Endothelial cell of umbilical vein (primary cell): ENCODE data around the gene SLC16A5. TPM values are rescaled to one million over a fixed set of nuclear protein-coding genes. Genes with fewer than 3 reads are reported as not detected.

Source experiments
- BruUV-seq: library from RNA; stranded (reverse); fragments of 400-500 nt; replicated peaks from 2 replicates; lab custom pipeline; 2021; lab: Mats Ljungman, UMichigan
- CTCF ChIA-PET: fragments of 300-600, 350-600 bp; sonication (Branson Sonifier 250); formaldehyde crosslinking; loops from one replicate; lab custom pipeline; 2021; ENCODE audit warnings: antibody characterized with exemption, inconsistent platforms; lab: Charles Lee
- POLR2A ChIA-PET: fragments of 300-600, 350-600 bp; sonication (Branson Sonifier 250); formaldehyde crosslinking; loops from one replicate; lab custom pipeline; 2021; ENCODE audit warnings: antibody characterized with exemption, inconsistent platforms; lab: Charles Lee
- DNase-seq: peaks from one replicate; pipeline ENCODE4 v3.0.0-alpha.2; 2011; ENCODE audit warnings: low read depth, low spot score
- FAIRE-seq: peaks from 2 replicates; lab custom pipeline; 2011; peaks lifted over from hg19 to GRCh38; lab: Jason Lieb, UNC
- H2AFZ ChIP-seq: 2 replicates; pipeline ENCODE4 v1.6.0; 2012; ENCODE audit warnings: low read depth, low read length, control low read depth, inconsistent platforms
- H3K27ac ChIP-seq: 2 replicates; pipeline ENCODE4 v1.5.1; 2011; ENCODE audit warnings: low read depth, mild to moderate bottlenecking, control low read depth, low read length, moderate library complexity; ENCODE audit not compliant: insufficient read depth
- H3K27me3 ChIP-seq, 2 experiments: 2 replicates each; pipeline versions ENCODE4 v1.6.0 to v1.6.1; 2011; ENCODE audit warnings: low read length in 2 of 2, mixed read lengths in 1 of 2; ENCODE audit not compliant: control insufficient read depth in 2 of 2, insufficient read depth in 2 of 2
- H3K36me3 ChIP-seq, 2 experiments: 2 replicates in 1 of 2; 3 replicates in 1 of 2; pipeline ENCODE4 v1.5.1; 2011; ENCODE audit warnings: low read length in 2 of 2, mild to moderate bottlenecking in 1 of 2, moderate library complexity in 1 of 2; ENCODE audit not compliant: control insufficient read depth in 2 of 2, insufficient read depth in 2 of 2; ENCODE audit errors: extremely low read depth in 1 of 2
- H3K4me1 ChIP-seq: 3 replicates; pipeline ENCODE4 v1.5.1; 2011; ENCODE audit warnings: mild to moderate bottlenecking, low read length; ENCODE audit not compliant: control insufficient read depth, insufficient read depth; ENCODE audit errors: extremely low read depth
- H3K4me2 ChIP-seq: 2 replicates; pipeline ENCODE4 v1.6.1; 2011; ENCODE audit warnings: low read length, control low read depth, mixed read lengths; ENCODE audit not compliant: insufficient read depth
- H3K4me3 ChIP-seq, 3 experiments: fragments of 200-600 bp in 1 of 3; sonication (generic), shearing (Covaris generic) in 1 of 3; replicated peaks in 1 of 3; 2 replicates each; pipeline ENCODE4 v1.5.1; 2011 to 2016; ENCODE audit warnings: control low read depth in 3 of 3, low read length in 3 of 3, mild to moderate bottlenecking in 2 of 3, inconsistent platforms in 1 of 3, low read depth in 1 of 3, moderate library complexity in 1 of 3; ENCODE audit not compliant: insufficient read depth in 1 of 3
- H3K79me2 ChIP-seq: 2 replicates; pipeline ENCODE4 v1.6.0; 2012; ENCODE audit warnings: low read length, inconsistent platforms; ENCODE audit not compliant: control insufficient read depth, insufficient read depth
- H3K9ac ChIP-seq: replicated peaks from 2 replicates; pipeline ENCODE3; 2011; ENCODE audit warnings: low read length, control low read depth; ENCODE audit not compliant: insufficient read depth; ENCODE audit errors: extremely low read depth
- H3K9me1 ChIP-seq: replicated peaks from 3 replicates; pipeline ENCODE4 v1.6.0; 2011; ENCODE audit warnings: mild to moderate bottlenecking, low read length; ENCODE audit not compliant: control insufficient read depth, insufficient read depth; ENCODE audit errors: extremely low read depth
- H3K9me3 ChIP-seq: replicated peaks from 2 replicates; pipeline ENCODE4 v1.5.1; 2012; ENCODE audit warnings: low read length, inconsistent platforms; ENCODE audit not compliant: control insufficient read depth, insufficient read depth
- H4K20me1 ChIP-seq: replicated peaks from 2 replicates; pipeline ENCODE3; 2011; ENCODE audit warnings: mild to moderate bottlenecking, low read length; ENCODE audit not compliant: control insufficient read depth, insufficient read depth; ENCODE audit errors: extremely low read depth
- CTCF ChIP-seq, 2 donors: IDR thresholded peaks; 1 replicate in 1 of 2; 2 replicates in 1 of 2; pipeline ENCODE4 v1.5.1; 2011; ENCODE audit warnings: low read length in 2 of 2, mild to moderate bottlenecking in 2 of 2, moderate library complexity in 2 of 2, control low read depth in 1 of 2, inconsistent platforms in 1 of 2, low read depth in 1 of 2; ENCODE audit not compliant: insufficient read depth in 1 of 2; ENCODE audit errors: extremely low read depth in 1 of 2
- EZH2 ChIP-seq: IDR thresholded peaks from 2 replicates; pipeline ENCODE4 v1.6.1; 2012; ENCODE audit warnings: borderline replicate concordance, low read depth, mild to moderate bottlenecking, moderate library complexity, low read length, inconsistent platforms; ENCODE audit not compliant: severe bottlenecking
- FOS ChIP-seq: IDR thresholded peaks from 2 replicates; pipeline ENCODE4 v1.6.1; 2011; ENCODE audit warnings: mild to moderate bottlenecking, low read length, moderate library complexity, borderline replicate concordance; ENCODE audit not compliant: insufficient read depth
- GATA2 ChIP-seq: IDR thresholded peaks from 2 replicates; pipeline ENCODE4 v1.7.0; 2011; ENCODE audit warnings: low read depth, mild to moderate bottlenecking, moderate library complexity, mixed read lengths, low read length; ENCODE audit not compliant: insufficient read length, insufficient read depth
- MAX ChIP-seq: IDR thresholded peaks from 2 replicates; pipeline ENCODE4 v1.6.1; 2011; ENCODE audit not compliant: insufficient read depth, insufficient read length
- MYC ChIP-seq: IDR thresholded peaks from one replicate; pipeline ENCODE4 v1.6.1; 2011; ENCODE audit warnings: mild to moderate bottlenecking, low read depth, low read length
- POLR2A ChIP-seq: IDR thresholded peaks from 2 replicates; pipeline ENCODE4 v1.6.1; 2012; ENCODE audit warnings: low read depth, mild to moderate bottlenecking, control low read depth, low read length
- POLR2AphosphoS5 ChIP-seq: IDR thresholded peaks from 2 replicates; pipeline ENCODE4 v1.6.1; 2012; ENCODE audit warnings: low read depth, mild to moderate bottlenecking, control low read depth, low read length, moderate library complexity; ENCODE audit not compliant: insufficient read depth
- dilution Hi-C: fragments of 300-500 bp; cut with MboI; formaldehyde crosslinking; loops from one replicate; pipeline ENCODE4 v1.15.0; 2019; ENCODE audit warnings: low sequenced_read_pairs; ENCODE audit not compliant: extremely low pct_ligation_motif_present
- intact Hi-C: fragments of 100-400 bp; cut with micrococcal nuclease; formaldehyde crosslinking; loops from one replicate; pipeline ENCODE4 v1.10.0; 2022
- polyA plus RNA-seq, 4 experiments: library from polyadenylated mRNA; depleted of rRNA in 3 of 4; stranded (reverse) in 3 of 4; unstranded in 1 of 4; fragments of >200 nt; gene quantifications; 2 replicates each; pipeline versions ENCODE4 v1.2.1 to v1.2.3, GENCODE V29; 2011 to 2012; ENCODE audit warnings: missing spikeins in 1 of 4
- total RNA-seq: library from RNA; stranded (reverse); gene quantifications from 2 replicates; pipeline ENCODE4 v1.2.3, GENCODE V29; 2021

Gene SLC16A5
- total and polyA plus RNA-seq, 2 donors (not counting 3 experiments of a cell fraction or from before 2014, with no cell fraction given) = 16.4 to 23.3 TPM

- no peak overlapping the region for H3K27ac ChIP-seq
- no peaks in the 10 kb centered on the region for H3K9me3 ChIP-seq
- H3K4me3 ChIP-seq = no peak overlapping the region
- H3K79me2 ChIP-seq = no peaks in the 10 kb centered on the region
- TF ChIP-seq MYC = no peak
- no peak for TF ChIP-seq GATA2
- TF ChIP-seq POLR2AphosphoS5 = no peak
- TF ChIP-seq EZH2 = no peak
- no peak for TF ChIP-seq CTCF (IDR thresholded peaks at IDR 0.05; ENCODE audit: extremely low read depth in 1 of 2, insufficient read depth in 1 of 2, low read depth in 1 of 2, low read length in 2 of 2)
- no peak for TF ChIP-seq FOS
- TF ChIP-seq MAX = no peak
- no peak for TF ChIP-seq POLR2A
- POLR2A ChIA-PET = interaction anchor here (0.9 kb wide), 1 partner anchor 26 kb away, joined by 3 read pairs; the partner anchor contains the start of gene SLC16A5
- H4K20me1 ChIP-seq = no peaks in the 10 kb centered on the region
- no TSS peak for BruUV-seq
- peaks cover 6% of the 10 kb centered on the region for H3K4me1 ChIP-seq
- H3K4me2 ChIP-seq = no peak overlapping the region
- peaks cover 8 to 29% of the 10 kb centered on the region in 2 experiments for H3K36me3 ChIP-seq
- CTCF ChIA-PET = interaction anchor here (1.0 to 6.1 kb wide), 5 partner anchors 12 to 53 kb away, joined by 3 to 80 read pairs (median 13); no protein-coding TSS in a partner anchor
- FAIRE-seq = no peak
- no peaks in the 10 kb centered on the region for H3K27me3 ChIP-seq
- dilution Hi-C loops = no loop called here
- no peak overlapping the region for H2AFZ ChIP-seq
- no peaks in the 10 kb centered on the region for H3K9me1 ChIP-seq
- DNase-seq = no peak
- intact Hi-C loops = no loop called here
- H3K9ac ChIP-seq = no peak overlapping the region
Measured at GRCh38 chr17:75061618-75062017, 26.1 kb upstream of the SLC16A5 start.
